WTC11 (cell line): ENCODE measurements around the gene TIGD1. TPM values are rescaled to one million over a fixed set of nuclear protein-coding genes. Genes with fewer than 3 reads are reported as not detected.

Experiments
- ATAC-seq: fragments of 200-7000 bp; cut with Tn5 transposase; 2 replicates; pipeline ENCODE4 v1.10.0; 2021; ENCODE audit warnings: mild to moderate bottlenecking, moderate library complexity
- CTCF ChIA-PET: fragments of 300-600 bp; sonication (Branson Sonifier 250); formaldehyde crosslinking; loops from one replicate; lab custom pipeline; 2021; ENCODE audit warnings: antibody characterized with exemption; lab: Charles Lee
- POLR2A ChIA-PET: fragments of 350-600 bp; sonication (Branson Sonifier 250); formaldehyde crosslinking; loops from one replicate; lab custom pipeline; 2021; ENCODE audit warnings: antibody characterized with exemption; lab: Charles Lee
- DNase-seq: peaks from one replicate; pipeline ENCODE4 v3.0.0; 2021; ENCODE audit warnings: low spot score
- H3K27ac Mint-ChIP-seq: 2 replicates; pipeline ENCODE4 v1.8.0; 2021; ENCODE audit warnings: mixed read lengths
- H3K27me3 Mint-ChIP-seq: 2 replicates; pipeline ENCODE4 v1.8.0; 2021; ENCODE audit warnings: low read depth, mild to moderate bottlenecking, moderate library complexity, mixed read lengths
- H3K36me3 Mint-ChIP-seq: 2 replicates; pipeline ENCODE4 v1.8.0; 2021; ENCODE audit warnings: mixed read lengths
- H3K4me1 Mint-ChIP-seq: 2 replicates; pipeline ENCODE4 v1.8.0; 2022; ENCODE audit warnings: mixed read lengths
- H3K4me3 Mint-ChIP-seq: 2 replicates; pipeline ENCODE4 v1.8.0; 2021; ENCODE audit warnings: mild to moderate bottlenecking, moderate library complexity, mixed read lengths
- H3K9me3 Mint-ChIP-seq: 2 replicates; pipeline ENCODE4 v1.8.0; 2021; ENCODE audit warnings: mixed read lengths
- ARID4B ChIP-seq: sonication (generic); formaldehyde crosslinking; IDR thresholded peaks from 2 replicates; pipeline ENCODE4 v1.8.0; 2023; ENCODE audit warnings: missing genetic modification reagents, mild to moderate bottlenecking, borderline replicate concordance
- ATF1 ChIP-seq: sonication (generic); formaldehyde crosslinking; IDR thresholded peaks from 2 replicates; pipeline ENCODE4 v1.8.1; 2023; ENCODE audit warnings: mild to moderate bottlenecking, moderate library complexity, missing genetic modification reagents
- CBFB ChIP-seq: sonication (generic); formaldehyde crosslinking; IDR thresholded peaks from 2 replicates; pipeline ENCODE4 v1.8.1; 2022; ENCODE audit warnings: mild to moderate bottlenecking, low read depth, missing genetic modification reagents
- CTCF ChIP-seq: fragments of 200-600 bp; IDR thresholded peaks from 2 replicates; pipeline ENCODE4 v1.8.0; 2022; ENCODE audit warnings: antibody characterized with exemption
- IRF2 ChIP-seq: sonication (generic); formaldehyde crosslinking; IDR thresholded peaks from 2 replicates; pipeline ENCODE4 v1.8.0; 2022; ENCODE audit warnings: low read depth, missing genetic modification reagents, borderline replicate concordance
- KAT7 ChIP-seq: sonication (generic); formaldehyde crosslinking; IDR thresholded peaks from 2 replicates; pipeline ENCODE4 v1.8.1; 2023; ENCODE audit warnings: missing genetic modification reagents, mild to moderate bottlenecking, borderline replicate concordance
- MYBL2 ChIP-seq: sonication (generic); formaldehyde crosslinking; IDR thresholded peaks from 2 replicates; pipeline ENCODE4 v1.8.1; 2023; ENCODE audit warnings: mild to moderate bottlenecking, moderate library complexity, missing genetic modification reagents
- PRRX2 ChIP-seq: fragments of 250-450 bp; sonication (Bioruptor Pico); IDR thresholded peaks from 2 replicates; pipeline ENCODE4 v1.8.0; 2021; ENCODE audit warnings: mild to moderate bottlenecking
- SMAD4 ChIP-seq: sonication (generic); formaldehyde crosslinking; IDR thresholded peaks from 2 replicates; pipeline ENCODE4 v1.8.0; 2022; ENCODE audit warnings: mild to moderate bottlenecking, missing genetic modification reagents
- TEAD1 ChIP-seq: sonication (generic); formaldehyde crosslinking; IDR thresholded peaks from 2 replicates; pipeline ENCODE4 v1.8.0; 2022; ENCODE audit warnings: mild to moderate bottlenecking, missing genetic modification reagents
- ZNF138 ChIP-seq: sonication (generic); formaldehyde crosslinking; conservative IDR thresholded peaks from 2 replicates; pipeline ENCODE4 v1.8.1; 2022; ENCODE audit warnings: mild to moderate bottlenecking, moderate library complexity, missing genetic modification reagents
- ZNF281 ChIP-seq: sonication (generic); formaldehyde crosslinking; IDR thresholded peaks from 2 replicates; pipeline ENCODE4 v1.8.0; 2023; ENCODE audit warnings: mild to moderate bottlenecking, missing genetic modification reagents
- ZNF423 ChIP-seq: fragments of 250-450 bp; sonication (Bioruptor Pico); IDR thresholded peaks from 2 replicates; pipeline ENCODE4 v2.1.2; 2022; ENCODE audit warnings: mild to moderate bottlenecking, moderate library complexity
- ZNF532 ChIP-seq: fragments of 250-450 bp; sonication (Bioruptor Pico); IDR thresholded peaks from 2 replicates; pipeline ENCODE4 v1.9.0; 2021; ENCODE audit warnings: mild to moderate bottlenecking, borderline replicate concordance
- total RNA-seq: library from RNA; stranded (reverse); gene quantifications from 3 replicates; pipeline ENCODE4 v1.2.3, GENCODE V29; 2021
- TF ChIP-seq, protein P1 (sequence below): fragments of 250-450 bp; sonication (Bioruptor Pico); conservative IDR thresholded peaks from 2 replicates; pipeline ENCODE4 v1.9.0; 2021; ENCODE audit warnings: mild to moderate bottlenecking

The TIGD1 gene
- total RNA-seq, 1 experiment from 2014 or later, result 9.0 TPM

- TF ChIP-seq ZNF281 (CRISPR knock-in tag) (no peak), ZNF423 (no peak), SMAD4 (no peak), PRRX2 (CRISPR knock-in tag) (no peak)
These were observed 22.4 kb downstream of the TIGD1 start (continued) for GRCh38 chr2:232527905-232528470.

DNA sequence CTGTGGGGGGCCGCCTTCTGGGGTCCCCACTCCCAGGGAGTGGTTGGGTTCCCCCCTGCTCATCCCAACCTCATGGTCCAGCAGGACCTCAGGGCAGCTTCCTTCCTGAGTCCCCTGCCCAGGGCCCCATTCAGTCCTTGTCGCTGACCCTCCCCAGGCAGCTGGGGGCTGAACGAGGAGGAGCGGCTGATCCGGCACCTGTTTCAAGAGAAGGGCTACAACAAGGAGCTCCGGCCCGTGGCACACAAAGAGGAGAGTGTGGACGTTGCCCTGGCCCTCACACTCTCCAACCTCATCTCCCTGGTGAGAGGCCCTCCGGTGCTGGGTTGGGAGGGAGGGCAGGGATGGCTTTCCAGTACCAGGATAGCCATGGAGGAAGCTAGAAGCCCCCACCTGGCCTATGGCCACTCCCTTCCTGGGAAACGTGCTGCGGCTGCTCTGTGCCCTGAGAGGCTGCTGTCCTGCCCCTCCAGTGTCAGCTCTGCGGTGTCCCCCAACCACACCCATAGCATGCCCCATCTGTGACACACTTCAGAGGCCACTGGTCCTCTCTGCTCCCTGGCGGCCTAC lies 23.9 kb downstream of the TIGD1 start:
- Mint-ChIP-seq H3K4me1 (peaks cover 11% of the 10 kb centered on the region), H3K9me3 (no peaks in the 10 kb centered on the region), H3K27ac (no peak overlapping the region), H3K36me3 (no peaks in the 10 kb centered on the region), H3K4me3 (no peak overlapping the region), H3K27me3 (peaks cover 38% of the 10 kb centered on the region)
- TF ChIP-seq MYBL2 (CRISPR knock-in tag) (no peak), IRF2 (no peak), ZNF138 (CRISPR knock-in tag) (0 out of 2 replicates have a peak, but pooled peaks have one; percentile 13)
- POLR2A ChIA-PET, result interaction anchor here (0.7 to 0.9 kb wide), 2 partner anchors 12 to 911 kb away, joined by 3 to 4 read pairs; no protein-coding TSS in a partner anchor
- no peak for ATAC-seq
- no peak for DNase-seq
- CTCF ChIA-PET, result interaction anchor here (1.3 to 1.7 kb wide), 5 partner anchors 11 to 159 kb away, joined by 3 to 6 read pairs (median 4); no protein-coding TSS in a partner anchor

GRCh38 chr2:232525791-232526371 lies 24.5 kb downstream of the TIGD1 start, which contains the start of gene CHRND:
Gene CHRND (plus strand): TSS chr2:232526160. CDS start chr2:232526216, 56 bp downstream.
- Mint-ChIP-seq H3K27ac (no peak within 1 kb of the TSS), H3K36me3 (no peaks in the 10 kb centered on the region), H3K4me3 (no peak within 1 kb of the TSS), H3K27me3 (peaks cover 44% of the 10 kb centered on the region), H3K9me3 (no peaks in the 10 kb centered on the region), H3K4me1 (peaks cover 11% of the 10 kb centered on the region)
- ChIA-PET POLR2A (interaction anchor here (0.9 kb wide), 1 partner anchor 13 kb away, joined by 4 read pairs; no protein-coding TSS in a partner anchor), CTCF (interaction anchor here (1.3 to 1.7 kb wide), 5 partner anchors 11 to 158 kb away, joined by 3 to 6 read pairs (median 4); no protein-coding TSS in a partner anchor)
- DNase-seq (no peak), ATAC-seq (no peak)
- TF ChIP-seq TEAD1 (CRISPR knock-in tag) (no peak), ZNF532 (CRISPR knock-in tag) (no peak), KAT7 (CRISPR knock-in tag) (no peak), CTCF (no peak), ATF1 (CRISPR knock-in tag) (no peak), PRRX2 (CRISPR knock-in tag) (no peak), CBFB (CRISPR knock-in tag) (no peak), ARID4B (CRISPR knock-in tag) (no peak)
- TF ChIP-seq, protein P1, sequence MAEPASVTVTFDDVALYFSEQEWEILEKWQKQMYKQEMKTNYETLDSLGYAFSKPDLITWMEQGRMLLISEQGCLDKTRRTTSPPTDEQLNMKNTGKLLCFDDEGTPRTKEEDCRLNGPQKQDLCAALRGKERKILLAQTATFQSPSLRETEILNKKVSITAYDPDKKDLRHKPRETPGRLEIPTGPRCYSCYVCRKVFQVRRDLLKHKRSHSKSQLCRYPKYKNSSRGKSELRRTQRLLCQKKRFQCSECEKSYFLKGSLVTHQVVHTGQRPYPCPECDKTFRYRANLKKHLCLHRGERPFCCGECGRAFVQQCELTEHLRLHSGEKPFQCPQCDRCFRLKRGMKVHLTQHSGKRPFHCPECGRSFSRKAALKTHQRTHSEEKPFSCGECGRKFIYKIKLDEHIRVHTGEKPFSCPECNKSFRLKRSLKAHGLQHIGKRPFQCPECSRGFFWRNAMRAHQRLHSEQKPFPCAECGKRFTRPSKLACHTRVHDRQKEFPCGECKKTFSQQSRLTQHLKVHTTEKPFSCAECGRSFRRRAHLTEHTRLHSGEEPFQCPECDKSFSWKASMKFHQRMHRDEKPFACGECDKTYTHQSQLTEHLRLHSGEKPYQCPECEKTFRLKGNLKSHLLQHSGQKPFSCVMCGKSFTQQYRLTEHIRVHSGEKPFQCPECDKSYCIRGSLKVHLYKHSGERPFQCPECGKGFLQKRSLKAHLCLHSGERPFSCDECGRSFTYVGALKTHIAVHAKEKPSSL (CRISPR knock-in tag), result no peak
